ENCODE results near the gene OR2T11. TPM values are rescaled to one million over a fixed set of nuclear protein-coding genes. Genes with fewer than 3 reads are reported as not detected.
A peak's percentile ranks its signal among the peaks of the same experiment; 100 is the strongest.

Gene OR2T11
- total and polyA plus RNA-seq, 4 donors, result not detected

- TF ChIP-seq NR2F2 (IDR thresholded peaks at IDR 0.05) (no peak), FOXA1 (IDR thresholded peaks at IDR 0.05) (no peak)
Measured at GRCh38 chr1:248592655-248593054, 42.2 kb downstream of the OR2T11 start (continued).

GRCh38 chr1:248590055-248590454 lies 44.8 kb downstream of the OR2T11 start:
- WGBS, result 90% methylated on average over 17 of the region's 17 CpGs
- Histone ChIP-seq H3K27ac (ENCODE audit: low read depth in 1 of 2, low read length in 2 of 2) (no peak overlapping the region), H3K9me3 (ENCODE audit: control insufficient read depth in 4 of 4, low read length in 3 of 4) (no peaks in the 10 kb centered on the region), H3K27me3 (ENCODE audit: control insufficient read depth in 4 of 4, insufficient read depth in 4 of 4, low read length in 3 of 4) (no peaks in the 10 kb centered on the region), H3K4me3 (ENCODE audit: low read depth in 1 of 3, low read length in 3 of 3) (no peak overlapping the region), H3K4me1 (ENCODE audit: control insufficient read depth in 4 of 4, insufficient read depth in 4 of 4, low read length in 3 of 4) (no peaks in the 10 kb centered on the region), H3K9ac (ENCODE audit: low read depth in 1 of 2, low read length in 2 of 2) (no peak overlapping the region), H3K36me3 (ENCODE audit: control insufficient read depth in 4 of 4, insufficient read depth in 3 of 4, low read depth in 1 of 4, low read length in 3 of 4) (no peaks in the 10 kb centered on the region)
- no peak for DNase-seq (ENCODE audit: low spot score)
- no peak for TF ChIP-seq FOXA2 (IDR thresholded peaks at IDR 0.05)
- TF ChIP-seq HNF4G (IDR thresholded peaks at IDR 0.05), result no peak
- no peak for TF ChIP-seq ATF3 (IDR thresholded peaks at IDR 0.05)

GRCh38 chr1:248589334-248589733 lies 45.6 kb downstream of the OR2T11 start:
- WGBS, result 78% methylated on average over 3 of the region's 3 CpGs
- Histone ChIP-seq H3K27ac (ENCODE audit: low read depth in 1 of 2, low read length in 2 of 2) (peak overlapping the region in 1 of 2 donors; percentile 30), H3K9me3 (ENCODE audit: control insufficient read depth in 4 of 4, low read length in 3 of 4) (no peaks in the 10 kb centered on the region), H3K36me3 (ENCODE audit: control insufficient read depth in 4 of 4, insufficient read depth in 3 of 4, low read depth in 1 of 4, low read length in 3 of 4) (no peaks in the 10 kb centered on the region), H3K4me3 (ENCODE audit: low read depth in 1 of 3, low read length in 3 of 3) (no peak overlapping the region), H3K9ac (ENCODE audit: low read depth in 1 of 2, low read length in 2 of 2) (no peak overlapping the region), H3K27me3 (ENCODE audit: control insufficient read depth in 4 of 4, insufficient read depth in 4 of 4, low read length in 3 of 4) (no peaks in the 10 kb centered on the region), H3K4me1 (ENCODE audit: control insufficient read depth in 4 of 4, insufficient read depth in 4 of 4, low read length in 3 of 4) (no peaks in the 10 kb centered on the region)
- no peak for TF ChIP-seq TAF1 (conservative IDR thresholded peaks at IDR 0.05)
- DNase-seq (ENCODE audit: low spot score), result no peak

- no peak for TF ChIP-seq HNF4A (conservative IDR thresholded peaks at IDR 0.05)
- TF ChIP-seq EGR1 (IDR thresholded peaks at IDR 0.05; ENCODE audit: low read depth in 2 of 2), result no peak
- TF ChIP-seq NR2F2 (IDR thresholded peaks at IDR 0.05), result no peak
- no peak for TF ChIP-seq TAF1 (conservative IDR thresholded peaks at IDR 0.05)
- TF ChIP-seq FOXA1 (IDR thresholded peaks at IDR 0.05), result no peak
- no peak for TF ChIP-seq ZBTB33 (IDR thresholded peaks at IDR 0.05)
- TF ChIP-seq MAX (IDR thresholded peaks at IDR 0.05), result no peak
- no peak for TF ChIP-seq JUND (IDR thresholded peaks at IDR 0.05)
- Histone ChIP-seq H3K4me1 (ENCODE audit: control insufficient read depth in 4 of 4, insufficient read depth in 4 of 4, low read length in 3 of 4) (no peaks in the 10 kb centered on the region), H3K4me3 (ENCODE audit: low read depth in 1 of 3, low read length in 3 of 3) (no peak overlapping the region), H3K9me3 (ENCODE audit: control insufficient read depth in 4 of 4, low read length in 3 of 4) (no peaks in the 10 kb centered on the region), H3K27me3 (ENCODE audit: control insufficient read depth in 4 of 4, insufficient read depth in 4 of 4, low read length in 3 of 4) (no peaks in the 10 kb centered on the region), H3K36me3 (ENCODE audit: control insufficient read depth in 4 of 4, insufficient read depth in 3 of 4, low read depth in 1 of 4, low read length in 3 of 4) (no peaks in the 10 kb centered on the region), H3K27ac (ENCODE audit: low read depth in 1 of 2, low read length in 2 of 2) (no peak overlapping the region), H3K9ac (ENCODE audit: low read depth in 1 of 2, low read length in 2 of 2) (no peak overlapping the region)
- 64% methylated on average over 3 of the region's 3 CpGs for WGBS
- DNase-seq (ENCODE audit: low spot score), result no peak
Measured at GRCh38 chr1:248585266-248585665, 49.6 kb downstream of the OR2T11 start.
